ENCODE measurements around the gene KLK15.

Gene KLK15, protein sequence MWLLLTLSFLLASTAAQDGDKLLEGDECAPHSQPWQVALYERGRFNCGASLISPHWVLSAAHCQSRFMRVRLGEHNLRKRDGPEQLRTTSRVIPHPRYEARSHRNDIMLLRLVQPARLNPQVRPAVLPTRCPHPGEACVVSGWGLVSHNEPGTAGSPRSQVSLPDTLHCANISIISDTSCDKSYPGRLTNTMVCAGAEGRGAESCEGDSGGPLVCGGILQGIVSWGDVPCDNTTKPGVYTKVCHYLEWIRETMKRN

GRCh38 chr19:50833117-50833801, at the start of gene KLK15:
TSS of gene KLK15 (minus strand) at chr19:50833574. CDS start at chr19:50831492, 2,082 bp downstream.
- DNase-seq (ENCODE audit: low read depth) = no peak

GRCh38 chr19:50882188-50882587, 48.8 kb upstream of the KLK15 start:
- no peak for DNase-seq (ENCODE audit: low read depth)

DNA sequence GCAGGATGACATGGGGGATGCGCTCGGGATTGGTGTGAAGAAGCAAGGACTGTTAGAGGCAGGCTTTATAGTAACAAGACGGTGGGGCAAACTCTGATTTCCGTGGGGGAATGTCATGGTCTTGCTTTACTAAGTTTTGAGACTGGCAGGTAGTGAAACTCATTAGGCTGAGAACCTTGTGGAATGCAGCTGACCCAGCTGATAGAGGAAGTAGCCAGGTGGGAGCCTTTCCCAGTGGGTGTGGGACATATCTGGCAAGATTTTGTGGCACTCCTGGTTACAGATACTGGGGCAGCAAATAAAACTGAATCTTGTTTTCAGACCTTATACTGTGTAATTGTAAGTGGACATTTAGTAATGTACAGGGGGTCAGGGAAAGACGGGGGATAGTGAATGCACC, 46.9 kb upstream of the KLK15 start:
- no peak for DNase-seq (ENCODE audit: low read depth)

DNA sequence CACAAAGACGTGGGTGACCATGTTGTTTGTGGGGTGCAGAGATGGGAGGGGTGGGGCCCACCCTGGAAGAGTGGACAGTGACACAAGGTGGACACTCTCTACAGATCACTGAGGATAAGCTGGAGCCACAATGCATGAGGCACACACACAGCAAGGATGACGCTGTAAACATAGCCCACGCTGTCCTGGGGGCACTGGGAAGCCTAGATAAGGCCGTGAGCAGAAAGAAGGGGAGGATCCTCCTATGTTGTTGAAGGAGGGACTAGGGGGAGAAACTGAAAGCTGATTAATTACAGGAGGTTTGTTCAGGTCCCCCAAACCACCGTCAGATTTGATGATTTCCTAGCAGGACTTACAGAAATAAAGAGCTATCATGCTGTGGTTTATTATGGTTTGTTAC, 45.5 kb upstream of the KLK15 start:
- DNase-seq (ENCODE audit: low read depth) = no peak

GRCh38 chr19:50877338-50877737, 44.0 kb upstream of the KLK15 start:
- no peak for DNase-seq (ENCODE audit: low read depth)

DNA sequence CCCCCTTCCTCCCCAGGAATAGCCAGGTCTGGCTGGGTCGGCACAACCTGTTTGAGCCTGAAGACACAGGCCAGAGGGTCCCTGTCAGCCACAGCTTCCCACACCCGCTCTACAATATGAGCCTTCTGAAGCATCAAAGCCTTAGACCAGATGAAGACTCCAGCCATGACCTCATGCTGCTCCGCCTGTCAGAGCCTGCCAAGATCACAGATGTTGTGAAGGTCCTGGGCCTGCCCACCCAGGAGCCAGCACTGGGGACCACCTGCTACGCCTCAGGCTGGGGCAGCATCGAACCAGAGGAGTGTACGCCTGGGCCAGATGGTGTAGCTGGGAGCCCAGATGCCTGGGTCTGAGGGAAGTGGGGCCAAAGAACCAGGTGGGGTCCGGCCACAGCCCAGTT, 43.1 kb upstream of the KLK15 start:
- no peak for DNase-seq (ENCODE audit: low read depth)

- no peak for DNase-seq (ENCODE audit: low read depth)
Observed at GRCh38 chr19:50875795-50876422, 42.5 kb upstream of the KLK15 start.

- DNase-seq (ENCODE audit: low read depth) = no peak
Observed at GRCh38 chr19:50874211-50874610, 40.8 kb upstream of the KLK15 start.

DNA sequence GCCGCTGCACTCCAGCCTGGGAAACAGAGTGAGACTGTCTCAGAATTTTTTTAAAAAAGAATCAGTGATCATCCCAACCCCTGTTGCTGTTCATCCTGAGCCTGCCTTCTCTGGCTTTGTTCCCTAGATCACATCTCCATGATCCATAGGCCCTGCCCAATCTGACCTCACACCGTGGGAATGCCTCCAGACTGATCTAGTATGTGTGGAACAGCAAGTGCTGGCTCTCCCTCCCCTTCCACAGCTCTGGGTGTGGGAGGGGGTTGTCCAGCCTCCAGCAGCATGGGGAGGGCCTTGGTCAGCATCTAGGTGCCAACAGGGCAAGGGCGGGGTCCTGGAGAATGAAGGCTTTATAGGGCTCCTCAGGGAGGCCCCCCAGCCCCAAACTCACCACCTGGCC, 39.7 kb upstream of the KLK15 start, which contains the start of gene KLK2:
Gene KLK2, plus strand, starts transcription at position 384 of the 400 bp plus-strand sequence. CDS start 35 bp downstream, outside the sequence.
- DNase-seq (ENCODE audit: low read depth) = no peak

DNA sequence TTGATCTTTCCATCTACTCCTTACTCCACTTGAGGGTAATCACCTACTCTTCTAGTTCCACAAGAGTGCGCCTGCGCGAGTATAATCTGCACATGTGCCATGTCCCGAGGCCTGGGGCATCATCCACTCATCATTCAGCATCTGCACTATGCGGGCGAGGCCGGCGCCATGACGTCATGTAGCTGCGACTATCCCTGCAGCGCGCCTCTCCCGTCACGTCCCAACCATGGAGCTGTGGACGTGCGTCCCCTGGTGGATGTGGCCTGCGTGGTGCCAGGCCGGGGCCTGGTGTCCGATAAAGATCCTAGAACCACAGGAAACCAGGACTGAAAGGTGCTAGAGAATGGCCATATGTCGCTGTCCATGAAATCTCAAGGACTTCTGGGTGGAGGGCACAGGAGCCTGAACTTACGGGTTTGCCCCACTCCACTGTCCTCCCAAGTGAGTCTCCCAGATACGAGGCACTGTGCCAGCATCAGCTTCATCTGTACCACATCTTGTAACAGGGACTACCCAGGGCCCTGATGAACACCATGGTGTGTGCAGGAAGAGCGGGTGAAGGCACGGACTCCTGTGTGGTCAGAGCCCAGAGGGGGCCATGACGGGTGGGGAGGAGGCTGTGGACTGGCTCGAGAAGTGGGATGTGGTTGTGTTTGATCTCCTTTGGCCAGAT, 37.2 kb upstream of the KLK15 start:
- DNase-seq (ENCODE audit: low read depth) = no peak

DNA sequence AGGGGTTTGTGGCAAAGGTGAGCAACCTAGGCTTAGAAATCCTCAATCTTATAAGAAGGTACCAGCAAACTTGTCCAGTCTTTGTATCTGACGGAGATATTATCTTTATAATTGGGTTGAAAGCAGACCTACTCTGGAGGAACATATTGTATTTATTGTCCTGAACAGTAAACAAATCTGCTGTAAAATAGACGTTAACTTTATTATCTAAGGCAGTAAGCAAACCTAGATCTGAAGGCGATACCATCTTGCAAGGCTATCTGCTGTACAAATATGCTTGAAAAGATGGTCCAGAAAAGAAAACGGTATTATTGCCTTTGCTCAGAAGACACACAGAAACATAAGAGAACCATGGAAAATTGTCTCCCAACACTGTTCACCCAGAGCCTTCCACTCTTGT, 36.1 kb upstream of the KLK15 start:
- DNase-seq (ENCODE audit: low read depth) = no peak

DNA sequence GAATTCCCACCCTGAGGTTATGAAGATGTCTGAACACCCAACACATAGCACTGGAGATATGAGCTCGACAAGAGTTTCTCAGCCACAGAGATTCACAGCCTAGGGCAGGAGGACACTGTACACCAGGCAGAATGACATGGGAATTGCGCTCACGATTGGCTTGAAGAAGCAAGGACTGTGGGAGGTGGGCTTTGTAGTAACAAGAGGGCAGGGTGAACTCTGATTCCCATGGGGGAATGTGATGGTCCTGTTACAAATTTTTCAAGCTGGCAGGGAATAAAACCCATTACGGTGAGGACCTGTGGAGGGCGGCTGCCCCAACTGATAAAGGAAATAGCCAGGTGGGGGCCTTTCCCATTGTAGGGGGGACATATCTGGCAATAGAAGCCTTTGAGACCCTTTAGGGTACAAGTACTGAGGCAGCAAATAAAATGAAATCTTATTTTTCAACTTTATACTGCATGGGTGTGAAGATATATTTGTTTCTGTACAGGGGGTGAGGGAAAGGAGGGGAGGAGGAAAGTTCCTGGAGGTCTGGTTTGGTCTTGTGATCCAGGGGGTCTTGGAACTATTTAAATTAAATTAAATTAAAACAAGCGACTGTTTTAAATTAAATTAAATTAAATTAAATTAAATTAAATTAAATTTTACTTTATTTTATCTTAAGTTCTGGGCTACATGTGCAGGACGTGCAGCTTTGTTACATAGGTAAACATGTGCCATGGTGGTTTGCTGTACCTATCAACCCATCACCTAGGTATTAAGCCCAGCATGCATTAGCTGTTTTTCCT, 28.3 kb upstream of the KLK15 start:
- no peak for DNase-seq (ENCODE audit: low read depth)

DNA sequence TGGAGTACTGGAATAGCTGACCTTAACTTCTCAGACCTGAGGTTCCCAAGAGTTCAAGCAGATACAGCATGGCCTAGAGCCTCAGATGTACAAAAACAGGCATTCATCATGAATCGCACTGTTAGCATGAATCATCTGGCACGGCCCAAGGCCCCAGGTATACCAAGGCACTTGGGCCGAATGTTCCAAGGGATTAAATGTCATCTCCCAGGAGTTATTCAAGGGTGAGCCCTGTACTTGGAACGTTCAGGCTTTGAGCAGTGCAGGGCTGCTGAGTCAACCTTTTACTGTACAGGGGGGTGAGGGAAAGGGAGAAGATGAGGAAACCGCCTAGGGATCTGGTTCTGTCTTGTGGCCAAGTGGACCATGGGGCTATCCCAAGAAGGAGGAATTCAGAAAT, 27.6 kb upstream of the KLK15 start:
- no peak for DNase-seq (ENCODE audit: low read depth)

DNA sequence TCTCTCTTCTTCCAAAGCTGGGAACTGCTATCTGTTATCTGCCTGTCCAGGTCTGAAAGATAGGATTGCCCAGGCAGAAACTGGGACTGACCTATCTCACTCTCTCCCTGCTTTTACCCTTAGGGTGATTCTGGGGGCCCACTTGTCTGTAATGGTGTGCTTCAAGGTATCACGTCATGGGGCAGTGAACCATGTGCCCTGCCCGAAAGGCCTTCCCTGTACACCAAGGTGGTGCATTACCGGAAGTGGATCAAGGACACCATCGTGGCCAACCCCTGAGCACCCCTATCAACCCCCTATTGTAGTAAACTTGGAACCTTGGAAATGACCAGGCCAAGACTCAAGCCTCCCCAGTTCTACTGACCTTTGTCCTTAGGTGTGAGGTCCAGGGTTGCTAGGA, 26.5 kb upstream of the KLK15 start:
- no peak for DNase-seq (ENCODE audit: low read depth)

DNA sequence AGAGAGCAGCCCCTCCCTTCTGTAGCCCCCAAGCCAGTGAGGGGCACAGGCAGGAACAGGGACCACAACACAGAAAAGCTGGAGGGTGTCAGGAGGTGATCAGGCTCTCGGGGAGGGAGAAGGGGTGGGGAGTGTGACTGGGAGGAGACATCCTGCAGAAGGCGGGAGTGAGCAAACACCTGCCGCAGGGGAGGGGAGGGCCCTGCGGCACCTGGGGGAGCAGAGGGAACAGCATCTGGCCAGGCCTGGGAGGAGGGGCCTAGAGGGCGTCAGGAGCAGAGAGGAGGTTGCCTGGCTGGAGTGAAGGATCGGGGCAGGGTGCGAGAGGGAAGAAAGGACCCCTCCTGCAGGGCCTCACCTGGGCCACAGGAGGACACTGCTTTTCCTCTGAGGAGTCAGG, 25.5 kb upstream of the KLK15 start:
- DNase-seq (ENCODE audit: low read depth) = no peak

GRCh38 chr19:50857366-50857765, 24.0 kb upstream of the KLK15 start:
- no peak for DNase-seq (ENCODE audit: low read depth)

GRCh38 chr19:50854636-50855410, 21.4 kb upstream of the KLK15 start, which contains the start of gene KLK3:
TSS of gene KLK3 (plus strand) at chr19:50854915. CDS start at chr19:50854956, 41 bp downstream.
- DNase-seq (ENCODE audit: low read depth) = no peak

DNA sequence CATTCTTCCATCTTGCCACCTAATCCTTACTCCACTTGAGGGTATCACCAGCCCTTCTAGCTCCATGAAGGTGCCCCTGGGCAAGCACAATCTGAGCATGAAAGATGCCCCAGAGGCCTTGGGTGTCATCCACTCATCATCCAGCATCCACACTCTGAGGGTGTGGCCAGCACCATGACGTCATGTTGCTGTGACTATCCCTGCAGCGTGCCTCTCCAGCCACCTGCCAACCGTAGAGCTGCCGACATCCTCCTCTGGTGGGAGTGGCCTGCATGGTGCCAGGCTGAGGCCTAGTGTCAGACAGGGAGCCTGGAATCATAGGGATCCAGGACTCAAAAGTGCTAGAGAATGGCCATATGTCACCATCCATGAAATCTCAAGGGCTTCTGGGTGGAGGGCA, 18.2 kb upstream of the KLK15 start:
- DNase-seq (ENCODE audit: low read depth) = no peak

DNA sequence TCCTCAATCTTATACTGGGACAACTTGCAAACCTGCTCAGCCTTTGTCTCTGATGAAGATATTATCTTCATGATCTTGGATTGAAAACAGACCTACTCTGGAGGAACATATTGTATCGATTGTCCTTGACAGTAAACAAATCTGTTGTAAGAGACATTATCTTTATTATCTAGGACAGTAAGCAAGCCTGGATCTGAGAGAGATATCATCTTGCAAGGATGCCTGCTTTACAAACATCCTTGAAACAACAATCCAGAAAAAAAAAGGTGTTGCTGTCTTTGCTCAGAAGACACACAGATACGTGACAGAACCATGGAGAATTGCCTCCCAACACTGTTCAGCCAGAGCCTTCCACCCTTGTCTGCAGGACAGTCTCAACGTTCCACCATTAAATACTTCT, 17.4 kb upstream of the KLK15 start:
- no peak for DNase-seq (ENCODE audit: low read depth)

- DNase-seq (ENCODE audit: low read depth) = no peak
Observed at GRCh38 chr19:50844296-50844935, 11.0 kb upstream of the KLK15 start.
